Activated effector memory CD4-positive, alpha-beta T cell treated with Interleukin-2 at 50 U/mL for 16 hours (primary cell): ENCODE results near the gene ELMO1.
A peak's percentile ranks its signal among the peaks of the same experiment; 100 is the strongest.

Experiments used
- DNase-seq: peaks from one replicate; pipeline ENCODE4 v3.0.0-alpha.2; 2020

ELMO1 gene

GRCh38 chr7:37209195-37209594, 239.5 kb downstream of the ELMO1 start:
- no peak for DNase-seq

- no peak for DNase-seq
Observed at GRCh38 chr7:37208528-37208927, 240.1 kb downstream of the ELMO1 start.

- DNase-seq, result no peak
Observed at GRCh38 chr7:37206192-37206591, 242.5 kb downstream of the ELMO1 start.

- DNase-seq, result no peak
Observed at GRCh38 chr7:37205451-37205850, 243.2 kb downstream of the ELMO1 start.

- DNase-seq, result no peak
Observed at GRCh38 chr7:37201876-37202198, 246.8 kb downstream of the ELMO1 start.

GRCh38 chr7:37201003-37201875, 247.4 kb downstream of the ELMO1 start:
- DNase-seq, result peak; percentile 10

- DNase-seq, result peak; percentile 51
Observed at GRCh38 chr7:37198906-37199485, 249.7 kb downstream of the ELMO1 start.

- no peak for DNase-seq
Observed at GRCh38 chr7:37198041-37198905, 250.4 kb downstream of the ELMO1 start.

GRCh38 chr7:37197108-37197507, 251.6 kb downstream of the ELMO1 start:
- no peak for DNase-seq

- no peak for DNase-seq
Observed at GRCh38 chr7:37196676-37197075, 252.0 kb downstream of the ELMO1 start.

GRCh38 chr7:37195388-37195787, 253.3 kb downstream of the ELMO1 start:
- DNase-seq, result no peak

- no peak for DNase-seq
Observed at GRCh38 chr7:37194943-37195342, 253.7 kb downstream of the ELMO1 start.

GRCh38 chr7:37193775-37194135, 254.9 kb downstream of the ELMO1 start:
- no peak for DNase-seq

GRCh38 chr7:37193087-37193774, 255.4 kb downstream of the ELMO1 start:
- DNase-seq, result no peak

GRCh38 chr7:37191797-37192196, 256.9 kb downstream of the ELMO1 start:
- no peak for DNase-seq

- no peak for DNase-seq
Observed at GRCh38 chr7:37187179-37187578, 261.5 kb downstream of the ELMO1 start.

GRCh38 chr7:37186753-37187152, 261.9 kb downstream of the ELMO1 start:
- DNase-seq, result no peak

GRCh38 chr7:37181550-37181932, 267.1 kb downstream of the ELMO1 start:
- no peak for DNase-seq

GRCh38 chr7:37180828-37181549, 267.7 kb downstream of the ELMO1 start:
- DNase-seq, result no peak

GRCh38 chr7:37176079-37176478, 272.6 kb downstream of the ELMO1 start:
- DNase-seq, result no peak

- DNase-seq, result no peak
Observed at GRCh38 chr7:37174460-37174859, 274.2 kb downstream of the ELMO1 start.

- DNase-seq, result no peak
Observed at GRCh38 chr7:37173670-37174069, 275.0 kb downstream of the ELMO1 start.

GRCh38 chr7:37162106-37162505, 286.6 kb downstream of the ELMO1 start:
- DNase-seq, result no peak
